GM19025 (cell line): ENCODE data around the gene CARS1.
A peak's percentile ranks its signal among the peaks of the same experiment; 100 is the strongest.

ENCODE experiments used
- ATAC-seq: cut with Tn5 transposase; IDR thresholded peaks from one replicate; pipeline ENCODE4 v1.9.1; 2021; ENCODE audit warnings: mild to moderate bottlenecking, low read depth, moderate library complexity; ENCODE audit not compliant: unreplicated experiment

CARS1 gene

DNA sequence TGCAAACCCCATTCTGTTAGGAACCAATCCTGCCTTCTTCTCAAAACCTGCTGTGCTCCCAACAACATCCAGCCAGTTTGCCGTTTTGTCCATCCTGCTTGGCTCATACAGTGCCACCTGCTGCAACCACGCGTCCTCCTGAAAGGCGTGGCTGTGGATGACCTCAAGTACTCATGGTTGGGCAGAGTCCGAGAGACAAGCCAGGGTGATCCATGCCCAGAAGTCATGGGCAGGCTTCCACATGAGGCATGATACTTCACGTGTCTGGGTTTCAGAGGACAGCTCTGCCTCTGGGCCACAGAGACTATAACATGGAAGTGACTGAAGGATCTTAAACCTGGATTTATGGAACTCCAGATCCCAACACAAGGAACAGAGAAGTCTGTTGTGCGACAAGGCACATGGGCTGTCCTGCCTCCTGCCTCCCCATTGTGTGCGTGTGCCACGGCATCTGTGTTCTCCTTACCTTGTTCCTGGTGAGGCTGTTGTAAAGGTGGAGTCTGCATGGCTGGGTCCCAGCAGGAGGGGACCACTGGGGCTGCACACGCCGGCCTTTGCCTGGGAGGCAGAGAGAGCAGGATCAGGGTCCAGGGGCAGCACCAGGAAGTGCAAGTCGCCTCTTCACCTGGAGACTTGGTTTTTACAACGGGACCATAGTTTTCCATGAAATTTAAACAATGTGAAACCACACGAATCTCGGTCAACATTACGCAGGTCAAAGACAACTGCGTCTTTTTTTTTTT lies 15.4 kb downstream of the CARS1 start:
- ATAC-seq, result no peak

DNA sequence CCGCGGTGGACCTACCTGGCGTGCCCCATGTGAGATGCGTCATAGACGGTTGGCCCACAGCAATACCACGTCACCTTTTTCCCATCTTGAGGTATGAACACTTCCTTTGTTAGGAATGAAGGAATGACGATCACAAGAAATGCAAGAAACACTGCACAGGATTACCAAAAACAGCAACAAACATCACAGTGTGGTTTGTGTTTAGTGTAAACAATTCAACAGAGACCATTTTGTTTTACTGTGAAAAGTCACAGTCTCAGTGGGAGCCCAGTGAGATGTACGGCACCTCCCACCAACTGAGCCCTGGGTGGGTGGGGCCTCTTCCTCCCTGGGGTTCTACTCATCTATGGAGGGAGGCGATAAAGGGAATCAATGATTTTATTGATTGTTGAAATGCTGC lies 16.3 kb downstream of the CARS1 start:
- no peak for ATAC-seq

DNA sequence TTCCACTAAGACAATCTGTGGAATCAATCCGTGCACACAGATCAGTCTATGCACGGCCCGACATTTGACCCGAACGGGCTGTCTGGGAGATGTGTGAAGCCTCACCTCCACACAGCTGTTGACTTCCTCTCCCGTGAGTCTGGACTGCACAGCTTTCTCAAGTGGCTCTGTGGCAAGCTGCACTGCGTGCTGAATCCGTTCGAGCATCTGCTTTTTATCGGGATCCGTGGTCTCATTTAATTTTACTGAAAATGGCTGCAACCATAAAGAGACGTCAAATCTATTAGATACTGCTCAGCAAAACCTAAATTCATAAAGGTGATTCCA lies 19.3 kb downstream of the CARS1 start:
- no peak for ATAC-seq

DNA sequence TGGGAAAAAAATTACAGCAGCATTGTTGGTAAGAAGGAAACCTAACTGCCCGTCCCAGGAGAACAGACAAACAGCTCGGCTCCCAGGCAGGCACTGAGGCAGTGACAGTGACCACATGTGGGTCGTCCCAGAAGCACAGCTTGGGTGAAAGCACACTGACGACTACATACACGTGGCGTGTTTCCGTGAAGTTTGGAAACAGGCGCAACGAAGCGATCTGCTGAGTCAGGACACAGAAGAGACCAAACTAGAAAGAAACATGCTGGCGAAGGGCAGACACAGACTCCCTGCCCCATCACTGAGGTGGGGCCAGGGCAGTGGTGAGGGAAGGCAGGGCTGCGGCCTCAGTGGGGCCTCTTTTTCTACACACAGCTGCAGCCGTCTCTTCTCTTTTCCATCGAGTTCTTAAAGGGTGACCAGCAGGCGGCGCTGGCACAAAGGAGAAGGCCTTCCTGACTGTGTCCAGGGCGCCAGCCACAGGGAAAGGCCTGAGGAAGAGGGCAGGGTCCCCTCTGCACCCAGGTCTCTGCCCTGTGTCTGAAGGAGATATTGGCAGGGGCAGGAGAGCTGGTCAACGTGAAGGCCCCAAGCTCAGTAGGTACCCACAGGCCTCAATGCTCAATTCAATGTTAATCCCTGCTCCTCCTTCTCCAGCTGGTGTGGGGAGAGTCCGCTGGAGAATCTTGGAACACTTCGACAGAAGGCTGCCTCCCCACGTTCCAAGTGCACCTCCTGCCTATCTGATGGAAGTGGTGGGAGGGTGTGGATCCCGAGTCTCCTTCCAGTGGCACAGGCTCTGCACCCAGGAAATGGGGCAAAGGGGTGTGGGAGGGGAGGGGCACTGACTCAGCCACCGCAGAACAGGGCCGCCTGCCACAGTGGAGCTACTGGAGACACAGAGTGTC lies 19.9 kb downstream of the CARS1 start:
- ATAC-seq, result no peak

DNA sequence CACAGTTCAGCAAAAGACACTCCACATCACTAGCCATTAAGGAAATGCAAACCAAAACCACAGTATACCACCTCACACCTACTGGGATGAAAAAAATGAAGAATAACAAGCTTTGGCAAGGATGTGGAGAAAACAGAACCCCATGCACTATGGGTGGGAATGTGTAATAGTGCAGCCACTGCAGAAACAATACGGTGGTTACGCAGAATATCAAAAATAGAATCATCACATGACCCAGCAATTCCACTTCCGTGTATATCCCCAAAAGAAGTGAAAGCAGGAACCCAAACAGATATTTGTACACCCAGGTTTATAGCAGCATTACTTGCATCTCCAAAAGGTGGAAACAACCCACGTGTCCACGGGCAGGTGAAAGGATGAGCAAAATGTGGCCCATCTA lies 20.8 kb downstream of the CARS1 start:
- no peak for ATAC-seq

DNA sequence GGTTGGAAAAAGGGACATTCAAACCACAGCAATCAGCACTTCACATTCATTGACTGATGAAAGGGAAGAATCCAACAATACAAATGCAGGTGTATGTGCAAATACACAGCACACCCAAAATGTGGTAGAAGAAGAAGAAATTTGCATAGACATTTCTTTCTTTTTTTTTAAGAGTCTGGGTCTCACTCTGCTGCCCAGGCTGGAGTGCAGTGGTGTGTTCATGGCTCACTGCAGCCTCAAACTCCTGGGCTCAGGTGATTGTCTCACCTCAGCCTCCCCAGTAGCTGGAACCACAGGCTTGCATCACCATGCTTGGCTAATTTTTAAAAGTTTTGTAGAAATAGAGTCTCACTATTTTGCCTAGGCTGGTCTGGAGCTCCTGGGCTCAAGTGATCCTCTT lies 21.9 kb downstream of the CARS1 start:
- no peak for ATAC-seq

DNA sequence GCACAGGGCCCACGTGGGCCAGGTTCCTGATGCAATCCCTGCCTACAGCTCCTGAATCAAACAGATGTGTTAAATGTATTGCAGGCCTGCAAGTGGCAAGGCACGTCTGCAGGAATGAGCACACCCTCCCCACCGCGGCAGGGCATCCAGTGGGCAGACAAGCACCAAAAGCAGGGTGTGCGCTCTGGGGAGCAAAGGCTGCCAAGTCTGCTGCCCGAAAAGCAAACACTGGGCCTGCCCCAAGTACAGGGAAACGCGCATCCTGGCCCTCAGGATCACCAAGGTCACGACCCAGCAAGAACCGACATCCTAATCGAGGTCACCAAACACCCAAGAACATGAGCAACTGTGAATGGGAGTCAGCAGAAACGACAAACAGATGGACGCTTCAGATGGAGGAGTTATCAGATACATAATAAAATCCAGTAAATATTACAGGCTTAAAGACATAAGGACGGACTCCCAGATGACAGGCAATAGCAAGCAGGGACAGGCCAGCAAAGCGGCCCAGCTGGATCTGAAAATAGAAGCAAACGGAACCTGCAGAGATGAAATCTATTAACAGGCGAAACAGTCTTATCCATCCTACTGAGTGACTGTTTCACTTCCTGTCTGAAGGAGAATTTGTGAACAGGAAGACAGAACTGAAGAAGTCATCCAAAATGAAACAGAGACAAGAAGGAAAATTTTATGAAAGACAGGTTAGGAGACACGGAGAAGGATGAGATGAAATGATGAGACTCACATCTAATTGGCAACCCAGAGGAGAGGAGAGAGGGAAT lies 26.7 kb downstream of the CARS1 start:
- ATAC-seq, result no peak

DNA sequence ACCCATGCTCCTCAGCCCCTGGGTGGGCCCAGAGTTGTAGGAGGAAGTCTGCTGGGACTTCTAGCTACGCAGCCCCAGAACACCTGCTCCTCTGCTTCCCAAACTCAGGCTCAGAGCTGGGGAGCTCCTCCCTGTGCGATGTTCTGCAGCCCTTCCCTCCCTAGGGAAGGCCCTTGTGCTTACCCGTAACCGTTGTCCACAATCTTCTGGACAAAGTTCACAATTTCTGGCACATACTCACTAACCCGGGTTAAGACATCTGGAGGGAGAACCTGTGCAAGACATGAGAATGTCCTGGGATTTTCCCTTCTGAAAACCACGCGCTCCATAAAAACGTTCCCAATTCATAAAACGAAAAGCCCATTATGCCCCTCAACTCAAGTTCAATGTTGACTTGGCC lies 28.4 kb downstream of the CARS1 start:
- ATAC-seq, result no peak

DNA sequence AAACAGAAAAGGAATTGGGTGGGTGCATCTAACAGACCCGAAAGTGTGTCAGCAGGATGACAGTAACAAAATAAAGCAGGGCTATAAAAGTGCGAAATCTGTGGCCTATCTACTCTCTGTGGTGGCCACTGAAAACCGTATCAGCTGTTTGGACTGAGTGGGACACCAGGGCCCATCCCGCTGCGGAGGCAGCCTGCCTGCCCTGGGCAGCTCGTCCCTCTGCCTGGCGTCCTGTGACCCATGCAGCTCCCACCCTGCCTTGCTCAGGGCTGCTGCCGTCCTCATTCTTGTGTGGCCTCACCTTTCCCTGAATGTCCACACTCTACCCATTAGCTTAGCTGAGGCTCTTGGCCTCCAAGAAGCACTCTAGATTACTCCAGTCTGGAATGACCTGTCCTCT lies 30.4 kb downstream of the CARS1 start:
- no peak for ATAC-seq

DNA sequence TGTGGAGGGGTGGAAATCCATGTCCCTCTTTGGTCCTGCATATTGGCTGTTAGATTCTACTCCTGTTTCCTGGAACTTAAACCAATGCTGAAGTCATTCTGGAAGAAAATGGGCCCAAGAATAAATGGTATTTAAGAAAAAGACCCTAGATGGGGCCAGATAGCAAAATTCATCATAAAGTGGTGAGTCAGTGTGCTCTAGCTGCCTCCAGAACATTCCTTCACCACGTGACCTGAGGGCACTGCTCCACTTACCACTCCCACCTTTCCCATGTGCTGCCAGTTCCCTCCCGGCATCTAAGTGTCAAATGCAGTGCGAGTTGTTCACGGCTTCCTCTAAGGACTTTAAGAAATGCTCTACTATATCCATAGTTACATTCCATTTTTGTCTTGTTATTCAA lies 34.2 kb downstream of the CARS1 start:
- no peak for ATAC-seq

DNA sequence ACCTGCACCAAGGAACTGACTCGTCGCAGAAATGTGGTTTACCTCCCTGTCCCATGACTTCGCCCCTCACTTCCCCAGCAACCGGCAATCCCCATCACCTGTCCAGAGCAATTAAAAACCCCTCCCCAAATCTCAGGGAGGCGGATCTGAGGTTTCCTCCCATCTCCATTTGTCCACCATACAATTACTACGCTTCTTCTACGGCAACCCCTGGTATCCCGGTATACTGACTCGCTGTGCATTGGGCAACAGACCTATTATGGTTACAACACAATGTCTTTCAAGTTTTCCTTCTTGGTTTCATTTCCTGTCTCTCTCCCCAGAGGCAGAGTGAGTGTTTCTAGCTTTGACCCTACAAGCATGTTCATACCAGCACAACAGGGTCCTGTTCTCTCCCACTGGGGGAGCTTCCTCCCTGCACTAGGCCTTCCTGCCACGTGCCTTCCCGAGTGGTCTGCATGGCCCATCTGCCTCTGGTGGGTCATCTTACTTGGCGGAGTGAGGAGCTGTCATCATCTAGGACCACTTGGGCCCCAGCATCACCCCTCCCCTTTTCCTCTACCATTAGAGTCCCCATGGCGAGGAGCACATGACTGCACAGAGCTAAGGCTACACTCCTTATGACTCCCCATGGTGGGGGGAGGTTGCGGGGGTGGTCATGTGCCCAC lies 34.8 kb downstream of the CARS1 start:
- no peak for ATAC-seq

DNA sequence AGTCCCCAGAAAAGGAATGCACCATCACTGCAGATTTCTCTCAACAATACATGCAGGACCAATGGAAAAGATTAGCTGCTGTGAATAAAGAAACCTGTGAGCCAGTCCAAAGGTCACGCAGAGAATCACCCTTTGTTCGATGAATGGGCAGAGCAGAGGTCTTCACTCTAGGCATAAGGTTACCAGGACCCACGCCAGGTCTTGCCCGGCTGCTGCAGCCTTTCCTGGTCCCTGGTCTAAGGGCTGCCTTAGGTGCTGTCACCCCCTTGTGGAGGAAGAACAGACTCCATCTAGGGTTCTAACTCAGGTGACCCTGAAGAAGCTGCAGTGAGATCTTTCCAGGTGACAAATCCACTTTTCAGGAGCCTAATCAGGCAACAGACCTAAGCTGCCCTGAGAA lies 36.1 kb downstream of the CARS1 start:
- ATAC-seq, result no peak

DNA sequence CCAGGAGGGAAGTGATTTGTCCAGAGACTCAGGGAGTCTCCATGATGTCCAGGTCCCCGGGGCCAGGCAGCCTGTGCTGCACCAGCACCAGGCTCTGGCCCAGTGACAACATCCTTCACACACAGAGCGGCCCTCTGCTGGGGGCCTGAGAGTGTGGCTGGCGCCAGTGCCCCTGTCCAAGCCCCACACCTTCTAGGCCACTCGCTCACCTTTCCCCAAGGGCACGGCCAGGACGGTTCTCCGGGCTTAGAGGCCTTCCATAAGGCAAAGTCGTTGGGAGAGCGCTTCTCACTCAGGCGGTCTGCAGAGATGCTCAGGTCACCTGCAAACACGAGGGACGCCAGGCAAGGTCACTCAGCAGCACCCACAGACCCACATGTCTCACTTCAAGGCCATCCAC lies 37.2 kb downstream of the CARS1 start:
- ATAC-seq, result no peak

DNA sequence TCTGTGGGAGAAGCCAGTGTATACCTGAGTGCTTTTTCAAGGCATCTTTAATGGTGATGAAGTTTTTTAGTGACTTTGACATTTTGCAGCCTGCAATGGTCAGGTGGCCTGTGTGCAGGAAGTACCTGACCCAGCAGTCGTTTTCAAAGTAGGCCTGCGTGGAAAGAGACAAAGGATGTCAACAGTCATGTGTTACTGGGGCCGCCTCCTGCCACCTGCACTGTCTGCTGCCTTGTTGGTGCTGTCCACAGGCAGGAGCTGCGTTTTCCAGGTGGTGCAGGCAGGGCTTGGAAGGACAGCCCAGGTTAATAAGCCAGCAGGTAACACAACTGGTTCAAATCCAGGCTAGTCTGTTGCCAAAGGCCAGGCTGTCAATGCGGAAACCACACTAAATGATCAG lies 38.6 kb downstream of the CARS1 start:
- ATAC-seq, result no peak

DNA sequence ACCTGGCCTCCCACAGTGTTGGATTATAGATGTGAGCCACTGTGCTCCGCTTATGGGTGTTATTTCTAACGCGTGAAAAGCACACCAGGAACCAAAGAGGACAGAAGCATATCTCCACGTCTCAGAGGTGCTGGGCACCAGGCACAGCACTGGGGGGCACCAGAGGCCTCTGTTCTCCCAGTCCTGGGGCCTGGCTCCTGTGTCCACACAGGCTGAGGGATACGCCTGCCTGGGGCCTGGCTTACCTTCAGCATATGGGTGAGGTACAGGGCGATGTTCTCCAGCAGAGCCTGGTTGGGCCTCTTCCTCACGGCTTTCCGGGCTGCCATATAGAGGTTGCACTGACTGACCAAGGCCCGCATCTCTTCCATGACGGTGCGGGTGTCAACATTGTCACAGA lies 40.4 kb downstream of the CARS1 start:
- no peak for ATAC-seq

DNA sequence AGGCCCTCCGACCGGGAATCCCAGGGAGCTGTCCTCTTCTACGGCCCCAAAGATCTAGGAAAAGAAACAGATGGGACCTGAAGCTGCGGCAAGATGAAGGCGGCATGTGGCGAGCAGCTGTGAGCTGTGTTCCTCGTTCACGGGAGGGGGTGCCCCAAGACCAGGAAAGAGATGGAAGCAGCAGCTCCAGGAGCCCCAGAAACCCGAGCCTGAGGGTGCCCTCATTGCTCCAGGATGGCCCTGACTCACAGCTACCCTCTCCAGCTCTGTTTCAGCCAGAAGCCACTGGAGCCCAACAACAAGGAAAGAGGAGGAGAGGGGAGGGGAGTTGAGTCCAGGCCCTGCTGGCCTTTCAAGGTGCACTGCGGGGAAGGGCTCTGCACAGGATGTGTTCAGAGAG lies 41.4 kb downstream of the CARS1 start:
- ATAC-seq, result no peak

DNA sequence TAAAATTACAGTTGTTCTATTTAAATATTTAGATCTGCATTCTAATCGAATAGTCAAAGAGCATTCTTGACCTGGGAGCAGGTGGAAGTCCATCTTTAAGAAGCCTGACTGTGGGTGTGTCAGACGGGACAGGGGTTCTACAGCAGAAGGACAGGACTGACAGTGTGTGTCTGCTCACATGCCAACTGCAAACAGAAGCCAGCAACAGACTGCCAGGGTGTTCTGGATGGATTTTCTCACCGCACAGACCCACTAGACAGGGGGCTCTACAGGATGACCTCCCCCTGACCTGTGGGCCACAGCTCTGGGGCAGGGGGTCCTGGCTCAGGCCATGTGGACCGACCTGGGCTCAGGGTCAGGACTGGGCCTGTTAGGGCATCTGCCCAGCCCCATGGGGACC lies 42.3 kb downstream of the CARS1 start:
- no peak for ATAC-seq

DNA sequence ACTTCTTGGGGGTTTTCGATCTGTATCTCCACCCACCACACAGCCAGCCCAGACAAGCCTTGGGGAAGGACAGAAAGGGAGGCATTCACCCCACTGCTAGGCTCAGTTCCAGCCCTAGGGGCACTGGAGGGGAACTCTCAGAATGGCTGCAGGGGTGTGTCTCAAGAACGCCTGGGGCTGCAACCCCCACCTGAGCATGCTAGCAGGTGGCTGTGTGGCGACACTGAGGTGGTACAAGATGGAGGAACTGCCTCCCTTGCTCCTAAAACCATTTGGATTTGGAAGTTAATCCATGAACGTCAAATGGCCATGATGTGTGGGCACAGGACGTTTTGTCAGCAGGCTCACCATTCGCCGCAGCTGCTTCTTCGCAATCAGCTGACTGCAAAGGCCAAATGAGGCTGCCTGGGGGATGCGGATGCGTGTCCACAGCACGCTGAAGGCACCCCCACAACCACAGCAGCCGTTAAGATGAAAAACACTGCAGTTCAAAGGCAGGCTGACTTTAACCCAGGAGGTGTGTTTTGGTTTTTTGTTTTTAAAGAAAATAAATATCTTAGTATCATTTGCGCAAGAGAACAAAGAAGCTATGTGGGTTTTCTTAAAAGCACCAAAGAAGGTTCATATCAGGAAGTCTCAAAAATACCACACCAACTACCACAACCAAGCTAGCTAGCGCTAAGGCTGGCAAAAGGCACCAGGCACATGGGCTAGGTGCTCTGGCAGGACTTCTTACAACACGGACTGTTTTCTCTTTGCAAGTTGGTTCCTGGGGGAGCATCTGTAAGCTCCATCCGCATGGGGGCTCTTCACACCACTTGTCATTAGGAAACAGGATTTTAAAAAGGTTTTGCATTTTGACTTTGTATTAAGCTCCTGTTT lies 42.9 kb downstream of the CARS1 start:
- peak; percentile 41 for ATAC-seq

DNA sequence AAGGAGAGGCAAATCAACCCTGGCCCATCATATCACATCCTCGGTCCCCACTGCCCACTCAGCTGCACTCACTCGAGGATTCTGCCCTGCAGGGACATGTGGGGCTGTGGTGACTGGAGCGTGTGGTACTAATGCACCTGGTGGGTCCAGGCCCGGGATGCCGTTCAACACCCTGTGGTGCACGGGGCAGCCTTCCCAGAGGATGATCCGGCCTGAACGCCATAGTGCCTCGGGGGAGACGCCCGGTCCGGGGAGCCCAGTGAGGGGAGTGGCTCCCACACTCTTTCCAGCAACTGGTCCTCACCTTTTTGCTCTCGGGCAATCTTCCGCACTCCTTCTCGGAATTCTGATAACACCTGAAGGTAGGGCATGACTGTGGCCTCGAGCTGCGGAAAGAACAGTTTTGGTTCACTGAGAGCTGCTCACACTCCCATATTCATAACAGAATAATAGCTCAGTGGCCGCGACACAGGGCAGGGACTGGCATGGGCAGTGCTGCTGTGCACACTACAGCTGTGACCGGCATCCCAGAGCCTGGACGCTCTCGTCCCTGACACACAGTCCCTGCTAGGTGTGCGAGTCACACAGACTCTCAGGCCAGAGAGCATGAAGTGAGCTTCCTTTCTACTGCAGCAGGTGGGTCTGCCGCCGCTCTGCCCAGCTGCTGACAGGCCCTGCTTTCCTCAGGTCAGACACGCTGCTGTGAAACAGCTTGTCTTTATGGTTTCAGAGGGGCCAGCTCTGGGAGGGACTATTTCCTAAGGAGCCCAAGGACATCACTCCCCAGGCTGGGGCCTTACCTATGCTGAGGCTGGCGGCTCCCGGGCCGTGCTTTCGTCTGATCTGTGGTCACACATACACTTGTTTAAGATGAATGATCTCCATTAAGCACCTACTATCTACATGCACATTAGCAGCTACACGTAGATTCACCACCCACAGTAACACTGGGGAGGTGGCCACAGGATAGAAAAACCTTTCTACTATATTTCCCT lies 45.0 kb downstream of the CARS1 start:
- ATAC-seq, result no peak
